ENCODE data around the gene CASP9.
"Not testable (repeated sequence)": the region's sequence is repeated elsewhere in the genome, so short reads cannot be mapped to it uniquely, and the experiment has no call there.

The CASP9 gene

DNA sequence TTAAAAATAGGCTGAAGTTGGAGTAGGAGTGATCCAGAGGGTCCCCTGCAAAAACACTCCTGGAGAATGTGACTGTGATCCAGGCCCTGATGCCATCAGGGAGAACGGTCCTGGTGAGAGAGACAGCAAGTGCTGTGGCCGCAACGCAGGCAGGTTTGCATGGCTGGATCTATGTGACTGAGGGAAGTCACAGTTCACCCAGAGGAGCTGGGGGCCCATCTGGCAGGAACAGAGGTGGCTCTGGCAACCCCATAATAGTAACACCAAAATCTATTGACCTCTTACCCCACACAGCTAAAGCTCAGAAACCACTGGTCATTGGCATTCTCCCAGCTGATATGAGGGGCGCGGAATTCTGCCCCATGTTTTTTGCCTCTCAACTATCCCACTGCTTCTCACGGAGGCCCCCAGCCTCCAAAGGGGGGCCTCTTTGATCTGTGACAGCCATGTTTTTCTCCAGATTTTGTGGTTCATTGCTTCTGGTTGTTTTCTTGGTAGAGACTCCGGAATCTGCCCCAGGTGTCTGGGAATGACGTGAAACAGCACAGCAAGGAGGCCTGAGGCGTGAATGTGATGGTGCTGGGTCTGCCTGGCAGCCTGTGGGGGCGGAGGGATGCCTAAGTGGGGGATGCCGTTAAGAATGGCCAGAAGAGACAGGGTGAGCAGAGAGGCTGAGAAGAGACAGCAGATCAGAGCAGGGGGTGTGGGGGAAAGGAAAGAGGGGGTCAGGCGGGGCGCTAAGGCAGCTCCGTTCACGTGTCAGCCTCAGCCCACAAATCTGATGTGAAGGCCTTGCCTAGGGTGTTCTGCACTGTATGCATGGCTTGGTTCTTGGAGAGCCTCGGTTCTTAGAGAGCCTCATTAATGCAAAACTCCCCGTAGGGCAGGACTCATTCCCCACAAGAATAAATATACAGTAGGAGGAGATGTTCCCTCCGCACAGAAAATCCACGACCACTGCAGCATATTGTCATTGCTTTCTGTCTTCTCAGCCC is 23.5 kb downstream of the CASP9 start:
- DNase-seq (ENCODE audit: low spot score) = no peak

DNA sequence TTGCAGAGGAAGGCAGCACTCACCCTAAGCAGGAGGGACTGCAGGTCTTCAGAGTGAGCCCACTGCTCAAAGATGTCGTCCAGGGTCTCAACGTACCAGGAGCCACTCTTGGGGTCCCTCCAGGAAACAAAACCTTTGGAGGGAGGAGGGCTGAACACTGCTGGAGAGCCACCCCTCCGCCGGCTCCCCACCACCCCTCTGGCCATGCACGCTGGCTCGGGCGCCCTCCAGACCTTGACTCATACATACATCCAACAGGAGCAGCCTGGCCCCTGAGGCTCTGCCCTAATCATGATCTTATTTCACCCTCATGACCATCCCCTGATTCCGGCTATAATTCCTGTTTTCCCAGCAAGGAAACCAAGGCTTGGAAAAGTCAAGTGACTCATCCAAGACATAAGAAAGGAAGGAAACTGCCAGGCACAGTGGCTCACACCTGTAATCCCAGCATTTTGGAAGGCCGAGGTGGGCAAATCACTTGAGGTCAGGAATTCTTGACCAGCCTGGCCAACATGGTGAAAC is 30.1 kb downstream of the CASP9 start:
- DNase-seq (ENCODE audit: low spot score) = no peak

DNA sequence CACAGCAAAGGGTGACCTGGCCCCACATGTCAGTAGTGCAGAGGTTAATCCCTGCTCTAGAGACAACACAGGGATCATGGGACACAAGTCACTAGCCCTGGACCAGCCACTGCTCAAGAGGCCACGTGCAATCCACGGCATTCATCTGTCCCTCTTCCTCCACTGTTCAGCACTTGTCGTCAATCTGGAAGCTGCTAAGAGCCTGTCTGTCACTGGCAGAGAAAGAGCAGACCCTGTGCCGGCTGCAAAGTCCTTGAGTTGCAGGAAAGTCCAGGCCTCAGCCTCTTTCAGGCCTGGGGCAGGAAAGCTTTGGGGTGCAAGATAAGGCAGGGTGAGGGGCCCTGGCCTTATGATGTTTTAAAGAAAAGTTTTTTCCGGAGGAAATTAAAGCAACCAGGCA is 31.4 kb downstream of the CASP9 start:
- no peak for DNase-seq (ENCODE audit: low spot score)

DNA sequence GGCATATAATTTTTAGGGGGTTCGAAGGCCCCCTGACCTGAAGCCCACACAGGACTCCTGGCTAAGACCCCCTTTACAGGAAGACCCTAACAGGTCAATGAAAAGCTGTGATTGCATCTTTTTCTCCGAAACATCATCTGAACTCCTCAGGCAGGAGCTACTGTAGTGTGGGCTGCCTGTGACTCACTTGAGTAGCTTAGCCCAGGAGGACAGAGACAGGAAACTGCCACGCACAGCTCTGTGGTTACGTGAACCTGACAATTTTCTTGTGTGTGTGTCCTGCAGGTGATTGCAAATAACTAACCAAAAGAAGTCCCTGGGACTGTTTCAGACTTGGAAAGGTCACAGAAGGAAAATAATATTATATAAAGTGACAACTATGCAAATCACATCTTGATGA is 33.0 kb downstream of the CASP9 start:
- DNase-seq (ENCODE audit: low spot score) = not testable (repeated sequence)

DNA sequence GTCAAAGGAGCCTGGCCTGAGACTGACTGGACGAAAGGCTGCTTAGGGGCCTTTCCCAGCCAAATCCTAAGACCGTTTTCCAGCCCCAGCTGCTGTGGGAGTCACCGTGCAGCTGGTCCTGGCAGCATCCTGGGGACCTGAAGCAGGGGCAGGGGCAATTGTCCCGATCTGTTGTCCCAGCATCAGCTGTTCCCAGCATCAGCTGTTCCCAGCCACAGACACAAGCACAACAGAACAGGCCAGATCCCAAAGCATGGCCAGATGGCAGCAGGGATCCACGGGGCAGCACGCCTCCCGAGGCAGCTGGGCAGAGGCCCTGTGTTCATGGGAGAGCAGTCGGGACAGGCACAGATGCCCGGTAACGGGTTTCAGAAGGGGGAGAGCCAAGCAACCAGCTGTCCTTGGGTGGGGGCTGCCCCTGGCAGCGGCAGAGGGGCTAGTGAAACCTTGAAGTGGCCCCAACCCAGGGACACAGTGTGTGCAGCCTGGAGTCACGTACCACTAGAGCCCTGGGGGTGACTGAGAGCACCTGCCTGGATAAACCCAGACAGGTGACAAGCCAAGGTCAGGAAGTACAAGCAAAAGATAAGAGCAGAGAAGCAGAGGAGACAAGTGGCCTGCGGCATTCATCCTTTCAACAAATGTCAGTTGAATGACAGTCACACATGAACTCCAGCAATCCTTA is 34.8 kb downstream of the CASP9 start:
- no peak for DNase-seq (ENCODE audit: low spot score)

DNA sequence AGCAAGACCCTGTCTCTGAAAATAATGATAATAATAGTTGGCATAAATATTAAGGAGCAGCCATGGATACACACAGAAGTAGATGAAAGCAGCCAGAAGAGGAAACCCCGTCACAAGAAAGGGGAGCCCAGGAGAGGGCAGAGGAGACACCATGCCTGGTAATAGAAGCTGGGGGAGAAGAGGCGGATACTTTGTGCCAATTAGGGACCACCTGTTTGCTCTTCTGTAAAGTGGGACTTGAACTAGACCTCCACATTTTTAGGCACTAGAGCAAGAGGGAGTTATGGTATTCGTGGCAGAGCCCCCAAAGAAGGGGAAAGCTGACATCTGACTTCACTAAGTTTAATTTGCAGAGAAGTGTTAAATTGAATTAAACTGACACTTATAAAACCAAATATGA is 35.6 kb downstream of the CASP9 start:
- DNase-seq (ENCODE audit: low spot score) = no peak

DNA sequence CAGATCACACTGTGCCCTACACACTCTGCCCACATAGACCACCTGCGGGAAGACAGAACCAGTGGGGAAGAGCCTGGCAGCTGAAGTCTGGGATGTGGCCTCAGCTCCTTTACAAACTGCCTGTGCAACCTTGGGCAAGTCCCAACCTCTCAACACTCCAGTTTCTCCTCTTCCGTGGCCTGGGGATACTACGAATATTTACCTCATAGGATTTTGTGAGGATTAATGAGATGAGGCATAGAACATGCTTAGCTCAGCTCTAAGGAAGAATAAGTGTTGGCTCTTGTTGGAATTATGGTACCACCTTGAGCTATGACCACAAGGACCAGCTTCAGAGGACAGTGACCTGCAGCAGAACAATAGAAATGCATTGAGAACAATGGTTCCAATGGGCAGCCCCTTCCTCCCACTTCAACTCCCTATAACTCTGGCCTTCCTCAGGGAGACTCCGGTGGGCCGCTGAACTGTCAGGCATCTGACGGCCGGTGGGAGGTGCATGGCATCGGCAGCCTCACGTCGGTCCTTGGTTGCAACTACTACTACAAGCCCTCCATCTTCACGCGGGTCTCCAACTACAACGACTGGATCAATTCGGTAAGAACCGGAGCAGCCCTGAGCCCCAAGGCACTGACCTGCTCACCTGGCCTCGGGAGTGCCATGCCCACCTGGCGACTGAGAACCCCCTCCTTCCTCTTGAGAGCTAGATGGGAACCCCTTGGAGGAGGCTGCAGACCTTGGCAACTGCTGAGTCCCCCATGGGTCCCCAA is 37.0 kb downstream of the CASP9 start:
- not testable (repeated sequence) for DNase-seq (ENCODE audit: low spot score)

DNA sequence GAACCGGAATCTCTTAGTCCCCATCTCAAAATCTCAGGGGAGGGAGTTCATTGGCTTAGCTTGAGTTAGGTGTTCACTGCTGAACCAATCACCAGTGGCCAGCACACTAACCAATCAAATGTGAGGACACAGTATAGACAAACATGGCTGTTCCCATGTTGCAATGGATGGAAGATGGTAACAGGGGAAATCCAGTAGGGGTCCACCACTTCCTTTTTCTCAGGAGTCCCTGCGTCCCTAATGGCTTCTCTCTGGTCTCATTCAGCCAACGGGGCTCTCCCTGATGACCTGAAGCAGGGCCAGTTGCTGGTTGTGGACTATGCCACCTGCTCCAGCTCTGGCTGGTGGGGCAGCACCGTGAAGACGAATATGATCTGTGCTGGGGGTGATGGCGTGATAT is 38.4 kb downstream of the CASP9 start:
- DNase-seq (ENCODE audit: low spot score) = no peak

DNA sequence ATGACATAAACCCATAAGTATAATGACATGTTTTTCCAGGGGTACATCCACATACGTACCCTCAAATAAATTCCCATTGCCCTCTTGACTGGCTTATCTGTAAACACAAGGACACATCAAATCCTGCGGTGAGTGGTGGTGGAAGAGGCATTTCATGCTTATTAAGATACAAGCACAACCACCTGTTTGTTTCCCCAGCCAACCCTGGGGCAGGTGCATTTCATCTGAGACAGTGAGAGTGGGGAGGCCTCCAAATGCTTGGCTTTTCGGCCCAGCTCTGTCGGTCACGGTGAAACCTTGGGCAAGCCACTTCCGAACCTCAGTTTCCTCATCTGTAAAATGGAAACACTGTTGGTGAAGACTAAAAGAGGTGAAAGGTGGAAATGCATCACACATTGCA is 39.6 kb downstream of the CASP9 start:
- not testable (repeated sequence) for DNase-seq (ENCODE audit: low spot score)

DNA sequence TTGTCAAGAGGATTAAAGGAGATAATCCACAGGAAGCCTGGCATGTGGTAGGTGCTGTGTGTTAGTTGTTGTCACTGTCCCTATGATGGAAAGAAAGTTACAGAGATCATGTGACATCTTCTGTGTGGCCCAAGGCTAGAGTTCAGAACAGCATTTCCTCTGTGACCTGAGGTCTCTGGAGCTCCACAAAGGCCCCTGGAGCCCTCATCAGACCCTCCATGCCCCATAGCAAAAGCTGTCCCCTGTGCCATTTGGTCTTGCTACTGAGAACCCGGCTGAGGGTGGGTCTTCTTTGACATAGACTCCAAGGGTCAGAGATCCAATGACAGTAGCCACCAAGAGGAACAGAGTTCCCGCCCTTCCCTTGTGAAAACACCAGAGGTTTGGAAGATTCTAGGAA is 40.0 kb downstream of the CASP9 start:
- DNase-seq (ENCODE audit: low spot score) = no peak

DNA sequence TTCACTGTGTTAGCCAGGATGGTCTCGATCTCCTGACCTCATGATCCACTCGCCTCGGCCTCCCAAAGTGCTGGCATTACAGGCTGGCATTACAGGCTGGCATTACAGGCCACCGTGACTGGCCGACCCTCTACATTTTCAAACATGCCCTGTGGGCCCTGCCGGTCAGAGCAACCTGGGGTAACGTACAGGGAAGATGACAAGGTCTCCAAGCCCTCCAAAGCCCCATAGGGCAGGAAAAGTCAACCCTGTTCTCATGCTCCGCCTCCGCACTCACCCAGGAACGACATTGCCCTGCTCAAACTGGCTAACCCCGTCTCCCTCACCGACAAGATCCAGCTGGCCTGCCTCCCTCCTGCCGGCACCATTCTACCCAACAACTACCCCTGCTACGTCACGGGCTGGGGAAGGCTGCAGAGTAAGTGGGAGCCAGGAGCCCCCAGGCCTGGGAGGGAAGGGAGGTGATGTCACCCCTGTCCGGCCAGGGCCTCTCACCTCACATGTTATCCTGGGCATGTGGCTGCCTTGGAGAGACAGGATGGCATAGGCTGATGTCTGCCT is 41.0 kb downstream of the CASP9 start:
- DNase-seq (ENCODE audit: low spot score) = not testable (repeated sequence)

DNA sequence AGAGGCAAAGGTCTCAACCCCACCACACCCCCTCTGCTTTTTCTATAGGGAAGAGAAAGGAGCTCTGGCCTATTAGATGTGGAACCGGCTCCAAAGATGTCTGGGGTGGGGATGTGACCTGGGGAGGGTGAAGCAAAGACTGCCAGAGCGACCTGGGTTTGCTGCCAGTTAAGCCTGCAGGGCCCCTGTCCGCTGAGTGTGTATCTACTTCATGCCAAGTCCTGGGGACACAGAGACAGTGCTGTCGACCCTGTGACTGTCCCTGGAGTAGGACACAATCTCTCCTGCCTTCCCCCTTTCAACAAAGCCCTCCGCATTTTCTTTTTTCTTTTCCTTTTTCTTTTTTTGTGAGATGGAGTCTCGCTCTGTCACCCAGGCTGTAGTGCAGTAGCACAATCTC is 41.6 kb downstream of the CASP9 start:
- DNase-seq (ENCODE audit: low spot score) = not testable (repeated sequence)

DNA sequence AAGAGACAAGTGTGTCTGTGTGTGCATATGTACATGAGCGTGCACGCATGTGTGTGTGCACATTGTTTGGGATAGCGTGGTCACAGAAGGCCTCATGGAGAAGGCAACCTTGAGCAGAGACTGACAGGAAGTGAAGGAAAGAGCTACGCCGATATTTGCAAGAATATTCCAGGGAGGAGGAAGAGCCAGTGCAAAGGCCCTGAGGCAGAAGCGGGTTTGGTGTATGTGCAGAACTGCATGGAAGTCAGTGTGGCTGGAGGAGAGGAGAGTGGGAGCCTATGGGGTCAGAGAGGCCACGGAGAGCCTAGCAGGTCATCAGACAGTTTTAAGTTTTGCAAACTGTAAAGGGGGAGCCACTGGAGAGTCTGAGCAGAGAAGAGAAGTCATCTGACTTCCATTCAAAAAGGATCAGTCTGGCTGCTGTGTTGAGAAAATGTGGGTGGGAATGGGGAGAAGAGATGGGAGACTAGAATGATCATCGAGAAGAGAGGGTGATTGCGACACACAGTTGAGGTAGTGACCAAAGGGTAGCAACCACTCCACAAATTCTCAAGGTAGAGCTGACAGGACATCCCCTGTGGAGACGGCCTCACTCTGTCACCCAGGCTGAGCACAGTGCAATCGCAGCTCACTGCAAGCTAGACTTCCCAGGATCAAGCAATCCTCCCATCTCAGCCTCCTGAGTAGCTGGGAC is 44.2 kb downstream of the CASP9 start:
- DNase-seq (ENCODE audit: low spot score) = no peak

DNA sequence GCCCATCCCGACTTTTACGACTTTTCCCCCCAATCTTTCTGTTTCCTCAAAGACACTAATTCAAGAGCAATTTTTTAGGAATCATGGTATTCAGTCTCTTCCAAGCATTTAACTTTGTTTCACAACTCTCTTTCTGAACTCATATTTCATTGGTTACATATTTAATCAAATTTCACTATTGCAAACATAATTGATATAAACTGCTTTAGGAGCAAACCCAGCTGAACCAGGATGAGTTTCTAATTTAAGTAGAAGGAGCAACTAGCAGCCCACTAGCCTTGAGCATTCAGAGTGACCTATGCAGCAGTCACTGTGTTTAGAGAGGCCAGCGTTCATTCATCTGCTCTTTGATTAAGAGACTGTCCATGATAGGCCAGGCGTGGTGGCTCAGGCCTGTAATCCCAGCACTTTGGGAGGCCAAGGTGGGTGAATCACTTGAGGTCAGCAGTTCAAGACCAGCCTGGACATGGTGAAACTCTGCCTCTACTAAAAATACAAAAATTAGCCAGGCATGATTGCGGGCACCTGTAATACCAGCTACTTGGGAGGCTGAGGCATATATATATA is 46.3 kb downstream of the CASP9 start:
- no peak for DNase-seq (ENCODE audit: low spot score)

DNA sequence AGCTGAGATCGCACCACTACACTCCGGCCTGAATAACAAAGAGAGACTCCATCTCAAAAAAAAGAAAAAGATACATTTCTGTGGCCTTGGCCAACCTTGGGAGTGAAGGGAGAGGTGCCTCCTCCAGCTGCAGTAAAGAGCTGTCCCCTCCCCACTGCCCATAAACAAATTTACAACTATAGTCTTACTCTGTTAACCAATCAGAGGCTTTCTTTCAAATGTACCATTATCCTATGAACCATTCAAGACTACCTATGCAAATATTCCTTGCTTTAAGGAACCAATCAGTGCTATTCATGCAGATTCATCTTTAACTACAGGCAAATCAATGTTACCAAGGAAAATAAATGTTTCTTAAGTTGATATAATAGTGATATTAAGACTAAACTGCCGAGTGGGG is 47.1 kb downstream of the CASP9 start:
- peak; percentile 34 for DNase-seq (ENCODE audit: low spot score)

DNA sequence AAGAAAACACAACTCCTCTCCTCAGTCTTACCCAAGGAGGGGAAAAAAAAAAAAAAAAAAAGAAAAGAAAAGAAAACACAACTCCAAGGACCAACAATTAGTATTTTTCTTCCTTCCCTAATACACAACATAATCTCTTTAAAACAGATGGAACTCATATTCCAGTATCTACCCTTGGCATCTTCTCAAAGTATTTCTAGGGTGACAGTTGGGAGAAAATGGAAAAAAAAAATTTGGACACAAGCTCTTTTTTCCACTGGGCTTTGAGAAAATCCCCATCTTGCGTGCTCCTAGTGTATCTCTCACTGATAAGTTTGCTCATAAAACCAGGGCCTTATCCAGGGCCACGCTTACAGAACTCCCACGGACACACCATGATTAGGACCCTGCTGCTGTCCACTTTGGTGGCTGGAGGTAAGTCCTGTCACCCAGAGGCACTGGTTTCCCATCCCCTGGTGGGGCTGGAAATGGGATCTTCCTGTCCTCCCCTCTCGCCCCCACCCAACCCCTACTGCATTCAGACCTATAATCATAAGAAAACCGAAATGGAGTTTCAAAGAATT is 48.2 kb downstream of the CASP9 start, which contains the start of gene CELA2B:
Gene CELA2B (plus strand): TSS at position 353 of the 563 bp plus-strand sequence. CDS start 22 bp downstream, at position 375.
- DNase-seq (ENCODE audit: low spot score) = no peak

DNA sequence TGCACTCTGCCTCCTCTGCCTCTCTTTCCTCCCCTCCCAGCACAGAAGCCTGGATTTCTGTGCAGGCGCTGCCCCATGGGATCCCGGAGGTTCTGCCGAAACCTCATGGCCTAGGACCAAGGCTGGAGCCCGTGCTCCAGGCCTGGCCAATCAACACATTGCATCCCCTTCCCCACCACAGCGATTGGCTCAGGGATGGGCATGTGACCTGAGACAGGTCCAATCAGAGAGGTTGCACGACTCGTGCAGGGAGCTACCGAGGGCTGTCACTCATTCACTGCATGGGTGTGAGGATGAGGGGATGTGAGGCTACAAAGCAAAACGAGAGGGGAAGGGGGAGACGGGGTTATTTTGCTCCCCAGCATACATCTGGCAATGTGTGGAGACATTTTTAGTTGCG is 51.4 kb downstream of the CASP9 start:
- DNase-seq (ENCODE audit: low spot score) = peak; percentile 36

DNA sequence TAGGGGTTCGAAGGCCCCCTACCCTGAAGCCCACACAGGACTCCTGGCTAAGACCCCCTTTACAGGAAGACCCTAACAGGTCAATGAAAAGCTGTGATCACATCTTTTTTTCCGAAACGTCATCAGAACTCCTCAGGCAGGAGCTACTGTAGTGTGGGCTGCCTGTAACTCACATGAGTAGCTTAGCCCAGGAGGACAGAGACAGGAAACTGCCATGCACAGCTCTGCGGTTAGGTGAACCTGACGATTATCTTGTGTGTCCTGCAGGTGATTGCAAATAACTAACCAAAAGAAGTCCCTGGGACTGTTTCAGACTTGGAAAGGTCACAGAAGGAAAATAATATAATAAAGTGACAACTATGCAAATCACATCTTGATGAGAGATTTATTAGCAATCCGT is 52.3 kb downstream of the CASP9 start:
- DNase-seq (ENCODE audit: low spot score) = not testable (repeated sequence)

DNA sequence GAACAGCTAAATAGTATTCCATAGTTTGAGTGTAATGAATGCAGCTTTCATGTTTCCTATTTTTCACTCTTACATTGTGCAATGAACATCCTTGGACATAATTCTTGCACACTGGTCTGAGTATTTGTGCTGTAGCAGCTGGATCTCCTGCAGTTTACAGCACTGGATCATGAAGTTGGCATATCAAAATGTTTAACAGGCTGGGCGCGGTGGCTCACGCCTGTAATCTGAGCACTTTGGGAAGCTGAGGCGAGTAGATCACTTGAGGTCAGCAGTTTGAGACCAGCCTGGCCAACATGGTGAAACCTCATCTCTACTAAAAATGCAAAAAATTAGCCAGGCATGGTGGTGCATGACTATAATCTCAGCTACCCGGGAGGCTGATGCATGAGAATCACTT is 52.9 kb downstream of the CASP9 start:
- not testable (repeated sequence) for DNase-seq (ENCODE audit: low spot score)

DNA sequence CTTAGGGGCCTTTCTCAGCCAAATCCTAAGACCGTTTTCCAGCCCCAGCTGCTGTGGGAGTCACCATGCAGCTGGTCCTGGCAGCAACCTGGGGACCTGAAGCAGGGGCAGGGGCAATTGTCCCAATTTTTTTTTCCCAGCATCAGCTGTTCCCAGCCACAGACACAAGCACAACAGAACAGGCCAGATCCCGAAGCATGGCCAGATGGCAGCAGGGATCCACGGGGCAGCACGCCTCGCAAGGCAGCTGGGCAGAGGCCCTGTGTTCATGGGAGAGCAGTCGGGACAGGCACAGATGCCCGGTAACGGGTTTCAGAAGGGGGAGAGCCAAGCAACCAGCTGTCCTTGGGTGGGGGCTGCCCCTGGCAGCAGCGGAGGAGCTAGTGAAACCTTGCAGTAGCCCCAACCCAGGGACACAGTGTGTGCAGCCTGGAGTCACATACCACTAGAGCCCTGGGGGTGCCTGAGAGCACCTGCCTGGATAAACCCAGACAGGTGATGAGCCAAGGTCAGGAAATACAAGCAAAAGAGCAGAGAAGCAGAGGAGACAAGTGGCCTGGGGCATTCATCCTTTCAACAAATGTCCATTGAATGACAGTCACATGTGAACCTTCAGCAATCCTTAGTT is 54.1 kb downstream of the CASP9 start:
- not testable (repeated sequence) for DNase-seq (ENCODE audit: low spot score)

Data from iPS-NIHi11 (cell line).